CD14-positive monocyte (primary cell): Measurements from ENCODE around the gene ALDH4A1. TPM values are rescaled to one million over a fixed set of nuclear protein-coding genes. Genes with fewer than 3 reads are reported as not detected.

Experiments used
- DNase-seq, 3 donors: peaks; one replicate each; pipeline ENCODE4 v3.0.0-alpha.2; 2011 to 2022
- H2AFZ ChIP-seq: 2 replicates; pipeline ENCODE4 v1.6.0; 2012; ENCODE audit warnings: mild to moderate bottlenecking, low read depth, low read length, inconsistent platforms; ENCODE audit not compliant: insufficient read depth, poor library complexity, severe bottlenecking
- H3K27ac ChIP-seq, 2 donors: 1 replicate in 1 of 2; 2 replicates in 1 of 2; pipeline ENCODE4 v1.5.1; 2012 to 2013; ENCODE audit warnings: low read length in 2 of 2, control low read depth in 1 of 2, inconsistent platforms in 1 of 2, low read depth in 1 of 2, mild to moderate bottlenecking in 1 of 2
- H3K27me3 ChIP-seq, 2 donors: one replicate each; pipeline versions ENCODE4 v1.6.0 to v1.6.1; 2011 to 2013; ENCODE audit warnings: low read length in 2 of 2; ENCODE audit not compliant: control insufficient read depth in 2 of 2, insufficient read depth in 2 of 2
- H3K36me3 ChIP-seq, 2 donors: replicated peaks in 1 of 2; 1 replicate in 1 of 2; 2 replicates in 1 of 2; pipeline versions ENCODE4 v1.5.1 to v1.6.1; 2012 to 2013; ENCODE audit warnings: low read length in 2 of 2, control low read depth in 1 of 2, inconsistent platforms in 1 of 2, mild to moderate bottlenecking in 1 of 2; ENCODE audit not compliant: insufficient read depth in 2 of 2, control insufficient read depth in 1 of 2
- H3K4me1 ChIP-seq, 2 donors: 1 replicate in 1 of 2; 2 replicates in 1 of 2; pipeline versions ENCODE4 v1.5.1 to v1.6.1; 2012 to 2013; ENCODE audit warnings: low read length in 2 of 2, control low read depth in 1 of 2, inconsistent platforms in 1 of 2, mild to moderate bottlenecking in 1 of 2, moderate library complexity in 1 of 2; ENCODE audit not compliant: insufficient read depth in 2 of 2, control insufficient read depth in 1 of 2
- H3K4me2 ChIP-seq: replicated peaks from 2 replicates; pipeline ENCODE3; 2012; ENCODE audit warnings: low read length, moderate library complexity, mild to moderate bottlenecking; ENCODE audit not compliant: poor library complexity, severe bottlenecking; ENCODE audit errors: extremely low read depth
- H3K4me3 ChIP-seq, 3 experiments: fragments of 200-600 bp in 1 of 3; sonication (generic) in 1 of 3; replicated peaks in 1 of 3; 1 replicate in 2 of 3; 2 replicates in 1 of 3; pipeline ENCODE4 v1.5.1; 2011 to 2013; ENCODE audit warnings: low read length in 3 of 3, mild to moderate bottlenecking in 3 of 3, control low read depth in 2 of 3, low read depth in 2 of 3, inconsistent platforms in 1 of 3, moderate library complexity in 1 of 3
- H3K79me2 ChIP-seq: 2 replicates; pipeline ENCODE4 v1.6.0; 2012; ENCODE audit warnings: mild to moderate bottlenecking, control low read depth, inconsistent platforms, low read length, moderate library complexity; ENCODE audit not compliant: insufficient read depth
- H3K9ac ChIP-seq: 2 replicates; pipeline ENCODE4 v1.6.0; 2017; ENCODE audit warnings: low read length, mild to moderate bottlenecking; ENCODE audit not compliant: insufficient read depth, poor library complexity, severe bottlenecking
- H3K9me3 ChIP-seq, 2 donors: replicated peaks in 1 of 2; 1 replicate in 1 of 2; 2 replicates in 1 of 2; pipeline versions ENCODE4 v1.5.1 to v1.6.1; 2012 to 2013; ENCODE audit warnings: low read length in 2 of 2, control low read depth in 1 of 2; ENCODE audit not compliant: control insufficient read depth in 1 of 2, insufficient read depth in 1 of 2
- H4K20me1 ChIP-seq: 2 replicates; pipeline ENCODE4 v1.6.0; 2012; ENCODE audit warnings: mild to moderate bottlenecking, low read length, control low read depth, moderate library complexity; ENCODE audit not compliant: insufficient read depth
- H3K27ac Mint-ChIP-seq, 7 donors: one replicate each; pipeline ENCODE4 v1.8.0; 2020; ENCODE audit warnings: mild to moderate bottlenecking in 7 of 7, mixed read lengths in 7 of 7, moderate library complexity in 6 of 7, inconsistent platforms in 2 of 7
- H3K27me3 Mint-ChIP-seq, 3 donors: one replicate each; pipeline ENCODE4 v1.8.0; 2021 to 2022; ENCODE audit warnings: low read depth in 3 of 3, mild to moderate bottlenecking in 3 of 3, mixed read lengths in 3 of 3, moderate library complexity in 3 of 3, inconsistent platforms in 1 of 3
- H3K36me3 Mint-ChIP-seq, 2 donors: one replicate each; pipeline ENCODE4 v1.8.0; 2020; ENCODE audit warnings: mixed read lengths in 2 of 2, inconsistent platforms in 1 of 2, mild to moderate bottlenecking in 1 of 2
- H3K4me1 Mint-ChIP-seq: one replicate; pipeline ENCODE4 v1.8.0; 2020; ENCODE audit warnings: mild to moderate bottlenecking, mixed read lengths
- H3K4me3 Mint-ChIP-seq, 2 donors: one replicate each; pipeline ENCODE4 v1.8.0; 2020; ENCODE audit warnings: mild to moderate bottlenecking in 2 of 2, mixed read lengths in 2 of 2, moderate library complexity in 1 of 2
- H3K9me3 Mint-ChIP-seq, 7 donors: one replicate each; pipeline ENCODE4 v1.8.0; 2020 to 2022; ENCODE audit warnings: mixed read lengths in 7 of 7, mild to moderate bottlenecking in 6 of 7, moderate library complexity in 6 of 7, inconsistent platforms in 2 of 7
- CTCF ChIP-seq: fragments of 200-600 bp; IDR thresholded peaks from one replicate; pipeline ENCODE4 v1.8.0; 2022; ENCODE audit warnings: antibody characterized with exemption, mild to moderate bottlenecking
- WGBS: methylation state at CpG from one replicate; pipeline ENCODE4 v1.1.5; 2013; ENCODE audit warnings: missing lambda C conversion rate; ENCODE audit not compliant: insufficient coverage; 5-methylcytosine and 5-hydroxymethylcytosine counted together
- intact Hi-C, 2 donors: fragments of 100-400 bp; cut with micrococcal nuclease; formaldehyde crosslinking; loops; one replicate each; pipeline versions ENCODE4 v1.15.0 to v1.15.1; 2023
- polyA plus RNA-seq, 3 donors: library from polyadenylated mRNA; depleted of rRNA in 1 of 3; unstranded in 2 of 3; stranded (reverse) in 1 of 3; fragments of 300-500 nt in 2 of 3; fragments of >200 nt in 1 of 3; fragmentation: Illumina TruSeq in 2 of 3; gene quantifications; 1 replicate in 2 of 3; 2 replicates in 1 of 3; pipeline ENCODE4 v1.2.3, GENCODE V29; 2012 to 2021

ALDH4A1 gene
- polyA plus RNA-seq, 3 donors, result 4.8 to 7.8 (median 6.1) TPM

DNA sequence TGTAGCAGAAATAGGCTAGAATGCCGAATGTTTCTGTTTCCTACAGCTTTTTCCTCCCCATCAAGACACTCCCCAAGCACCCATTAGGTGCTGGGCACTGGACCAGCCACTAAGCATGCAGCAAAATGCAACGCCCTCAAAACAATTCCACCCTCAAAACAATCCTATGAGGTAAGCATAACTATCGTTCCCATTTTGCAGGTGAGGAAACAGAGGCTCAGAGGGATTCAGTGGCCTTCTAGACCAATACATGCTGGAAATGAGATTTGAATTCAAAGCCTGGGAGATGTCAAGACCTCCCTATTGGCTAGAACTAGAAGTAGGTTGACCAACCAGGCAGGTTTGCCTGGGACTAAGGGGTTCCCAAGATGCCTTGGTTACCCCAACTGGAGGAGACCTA, 10.2 kb upstream of the ALDH4A1 start:
- no peak for DNase-seq
- Histone ChIP-seq H3K4me2 (no peak overlapping the region), H3K27ac (no peak overlapping the region), H3K27me3 (no peaks in the 10 kb centered on the region), H2AFZ (no peak overlapping the region), H3K36me3 (peaks cover 6 to 53% of the 10 kb centered on the region in 2 donors), H4K20me1 (peaks cover 5% of the 10 kb centered on the region), H3K9me3 (no peaks in the 10 kb centered on the region), H3K79me2 (no peaks in the 10 kb centered on the region), H3K4me1 (peaks cover 22 to 23% of the 10 kb centered on the region in 2 donors), H3K4me3 (no peak overlapping the region), H3K9ac (no peak overlapping the region)
- H3K27ac Mint-ChIP-seq, result no peak overlapping the region
- H3K4me1 Mint-ChIP-seq, result peaks cover 22% of the 10 kb centered on the region
- H3K4me3 Mint-ChIP-seq, result no peak overlapping the region
- no peaks in the 10 kb centered on the region for H3K9me3 Mint-ChIP-seq
- peaks cover 38 to 52% of the 10 kb centered on the region in 2 donors for H3K36me3 Mint-ChIP-seq
- intact Hi-C loops, result no loop called here
- no CpG with 5 or more reads among the region's 3 CpGs for WGBS
- H3K27me3 Mint-ChIP-seq, result peaks cover 0 to 7% (median 0%) of the 10 kb centered on the region in 3 donors
- TF ChIP-seq CTCF, result no peak

DNA sequence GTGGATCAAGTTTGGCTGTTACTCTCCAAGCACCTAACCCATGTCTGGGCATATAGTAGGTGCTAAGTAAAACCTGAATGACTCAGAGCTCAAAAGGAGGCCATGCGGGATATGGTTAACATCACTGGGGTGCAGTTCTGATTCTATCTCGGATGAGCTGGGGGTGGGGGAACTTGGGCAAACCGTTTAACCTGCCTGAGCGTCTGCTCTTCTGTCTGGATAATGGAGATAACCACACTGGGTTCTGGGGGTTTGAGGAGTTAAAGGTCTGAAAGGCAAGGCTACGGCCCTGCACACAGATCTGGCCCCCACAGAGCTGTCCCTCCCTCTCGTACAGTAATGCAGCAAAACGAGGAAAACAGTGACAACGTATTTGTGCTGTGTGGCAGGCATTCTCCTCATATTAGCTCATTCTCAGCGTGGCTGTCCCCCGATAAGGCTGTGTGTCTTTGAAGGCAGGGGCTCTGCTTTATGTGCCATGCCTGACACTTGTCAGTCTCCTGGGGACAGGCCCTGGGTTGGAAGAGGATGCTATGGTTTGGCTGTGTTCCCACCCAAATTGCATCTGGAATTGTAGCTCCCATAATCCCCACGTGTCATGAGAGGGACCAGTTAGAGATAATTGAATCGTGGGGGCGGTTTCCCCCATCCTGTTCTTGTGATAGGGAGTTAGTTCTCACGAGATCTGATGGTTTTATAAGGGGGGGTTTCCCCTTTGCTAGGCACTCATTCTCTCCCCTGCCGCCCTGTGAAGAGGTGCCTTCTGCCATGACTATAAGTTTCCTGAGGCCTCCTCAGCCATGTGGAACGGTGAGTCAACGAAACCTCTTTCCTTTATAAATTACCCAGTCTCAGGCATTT, 6.8 kb upstream of the ALDH4A1 start:
- no peak for DNase-seq
- no peak overlapping the region for H2AFZ ChIP-seq
- peaks cover 29 to 31% of the 10 kb centered on the region in 2 donors for H3K4me1 ChIP-seq
- intact Hi-C loops, result loop anchor here (5.0 to 10.0 kb wide), 3 partner anchors 48 to 296 kb away; partner anchors contain the start of gene IFFO2 (in 1 of the 2)
- Mint-ChIP-seq H3K27me3 (peaks cover 0 to 1% (median 0%) of the 10 kb centered on the region in 3 donors), H3K9me3 (no peaks in the 10 kb centered on the region), H3K36me3 (peaks cover 29 to 34% of the 10 kb centered on the region in 2 donors), H3K4me1 (peaks cover 32% of the 10 kb centered on the region), H3K4me3 (no peak overlapping the region), H3K27ac (peak overlapping the region in 2 of 7 donors; percentile 13 to 77)
- WGBS, result 63% methylated on average over 8 of the region's 17 CpGs
- H3K4me2 ChIP-seq, result peak overlapping the region; percentile 69
- no peaks in the 10 kb centered on the region for H3K27me3 ChIP-seq
- no peak overlapping the region for H3K27ac ChIP-seq
- no peaks in the 10 kb centered on the region for H3K9me3 ChIP-seq
- peak overlapping the region in 1 of 3 experiments; percentile 42 for H3K4me3 ChIP-seq
- TF ChIP-seq CTCF, result no peak
- peaks cover 13% of the 10 kb centered on the region for H4K20me1 ChIP-seq
- peaks cover 6 to 31% of the 10 kb centered on the region in 2 donors for H3K36me3 ChIP-seq
- H3K79me2 ChIP-seq, result no peaks in the 10 kb centered on the region
- peak overlapping the region; percentile 16 for H3K9ac ChIP-seq
